DMS114 treated with DMSO at 0.1 percent for 48 hours (cell line): Measurements from ENCODE around the gene KCNN4.

Experiments
- DNase-seq: peaks from one replicate; lab custom pipeline; 2025; ENCODE audit not compliant: unreplicated experiment; lab: John Stamatoyannopoulos, UW

The KCNN4 gene

DNA sequence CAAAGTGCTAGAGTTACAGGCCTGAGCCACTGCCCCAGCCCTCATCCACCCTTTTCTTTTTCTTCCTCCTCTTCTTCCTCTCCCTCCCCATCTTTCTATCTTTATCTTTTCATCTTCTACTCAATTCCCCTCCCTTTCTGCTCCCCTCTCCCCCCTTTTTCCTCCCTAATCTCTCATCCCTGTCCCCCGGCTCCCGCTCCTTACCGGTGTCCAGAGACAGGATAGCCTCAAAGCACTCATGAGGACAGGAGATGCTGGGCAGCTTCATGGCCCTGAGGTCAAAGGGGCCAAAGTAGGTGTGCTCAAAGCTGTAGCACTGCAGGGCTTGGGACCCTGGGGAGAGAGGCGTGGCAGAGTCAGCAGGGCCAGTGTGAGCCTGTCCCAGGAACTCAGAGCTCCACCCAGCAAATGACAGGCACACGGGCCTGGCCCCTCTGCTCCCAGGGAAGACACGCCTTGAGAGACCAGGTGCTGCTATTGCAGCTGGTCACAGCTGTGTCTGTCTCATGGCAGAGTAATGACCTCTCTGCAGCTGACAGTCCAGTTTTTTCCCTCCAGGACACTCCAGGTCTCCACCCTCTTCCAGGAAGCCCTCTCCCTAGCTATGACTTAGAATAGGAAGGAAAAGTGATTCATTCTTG is 18.8 kb upstream of the KCNN4 start:
- DNase-seq: no peak

DNA sequence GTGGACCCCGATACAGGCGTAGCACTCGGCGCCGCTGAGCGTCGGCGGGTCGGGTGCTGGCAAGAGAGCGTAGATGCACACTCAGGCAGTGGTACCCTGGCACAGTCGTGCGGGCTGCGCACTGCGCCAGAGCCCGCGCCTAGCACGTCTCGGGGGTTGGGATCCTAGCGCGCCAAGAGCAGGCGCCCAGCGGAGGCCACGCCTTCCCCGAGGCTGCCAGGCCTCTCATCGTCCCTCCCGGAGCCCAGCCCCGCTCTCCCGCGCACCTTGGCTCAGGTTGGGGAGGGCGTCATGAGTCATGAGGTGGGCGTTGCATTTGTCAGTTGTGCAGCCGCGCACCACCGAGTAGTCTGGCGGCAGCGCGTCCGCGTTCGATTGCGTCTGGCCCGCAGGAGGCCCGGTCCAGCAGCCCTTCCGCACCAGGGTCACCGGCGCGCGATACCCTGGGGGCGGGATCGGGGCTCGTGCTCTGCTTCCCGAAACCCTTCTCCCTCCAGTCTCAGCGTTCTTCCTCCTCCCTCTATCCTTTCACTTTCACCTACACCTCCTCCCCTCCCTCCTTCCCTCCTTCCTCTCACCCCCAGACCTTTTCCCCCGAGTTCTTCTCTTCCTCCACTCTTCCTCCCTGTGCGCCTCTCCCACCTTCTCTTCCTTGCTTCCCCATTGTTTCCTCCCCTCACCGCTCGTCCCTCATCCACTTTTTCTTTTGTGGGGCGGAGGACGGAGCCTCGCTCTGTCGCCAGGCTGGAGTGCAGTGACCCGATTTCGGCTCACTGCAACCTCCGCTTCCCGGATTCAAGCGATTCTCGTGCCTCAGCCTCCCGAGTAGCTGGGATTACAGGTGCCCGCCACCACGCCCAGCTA is 18.0 kb upstream of the KCNN4 start:
- DNase-seq: no peak

DNA sequence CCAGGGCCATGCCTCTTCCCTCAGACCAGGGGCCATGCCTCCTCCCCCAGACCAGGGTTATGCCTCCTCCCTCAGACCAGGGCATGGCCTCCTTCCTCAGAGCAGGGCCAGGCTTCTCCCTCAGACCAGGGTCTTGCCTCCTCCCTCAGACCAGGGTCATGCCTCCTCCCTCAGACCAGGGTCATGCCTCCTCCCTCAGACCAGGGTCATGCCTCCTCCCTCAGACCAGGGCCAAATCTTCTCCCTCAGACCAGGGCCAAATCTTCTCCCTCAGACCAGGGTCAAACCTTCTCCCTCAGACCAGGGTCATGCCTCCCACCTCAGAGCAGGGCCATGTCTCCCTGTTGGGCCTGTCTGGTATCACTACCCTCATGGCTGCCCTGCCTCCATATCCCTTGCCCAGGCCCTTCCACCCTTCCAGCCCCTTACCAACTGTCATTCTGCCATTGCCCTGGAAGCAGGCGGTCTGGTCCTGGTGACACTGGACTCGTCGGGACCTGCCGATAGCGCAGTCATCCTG is 17.3 kb upstream of the KCNN4 start:
- no peak for DNase-seq

DNA sequence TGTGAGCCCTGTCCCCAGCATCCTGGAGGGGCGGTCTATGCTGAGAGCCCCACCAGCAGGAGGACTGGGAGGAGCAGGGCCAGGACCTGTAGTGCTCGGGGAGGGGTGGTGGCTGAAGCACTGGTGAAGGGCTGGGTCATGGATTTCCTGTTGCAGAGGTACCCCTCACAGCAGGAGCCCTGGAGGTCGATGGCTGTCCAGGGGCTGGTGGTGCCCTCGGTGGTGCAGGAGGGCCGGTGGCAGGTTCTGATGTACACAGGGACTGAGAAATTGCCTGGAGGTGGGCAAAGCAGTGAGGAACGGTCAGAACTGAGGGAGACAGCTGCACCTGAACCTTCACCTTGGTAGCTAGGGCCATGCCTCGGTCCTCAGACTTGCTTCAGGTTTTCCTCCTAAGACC is 16.8 kb upstream of the KCNN4 start:
- DNase-seq: no peak

DNA sequence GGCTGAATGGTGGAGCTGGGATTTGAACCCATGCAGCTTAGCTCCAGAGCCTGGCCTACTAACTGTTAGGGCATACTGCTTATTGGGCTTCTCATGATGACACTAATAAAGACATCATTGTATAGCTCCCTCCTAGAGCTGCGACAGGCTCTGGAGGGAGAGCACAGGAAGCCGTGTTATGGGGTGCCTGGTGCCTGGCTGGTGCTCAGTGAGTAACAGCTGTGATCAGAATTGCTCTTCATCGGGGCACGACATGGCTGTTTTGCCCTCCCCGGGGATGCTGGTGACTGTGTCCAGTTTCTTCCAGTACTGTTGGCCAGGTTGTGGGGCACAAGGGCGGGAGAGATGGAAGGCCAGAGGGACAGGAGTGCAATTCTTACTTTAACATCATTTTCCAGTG is 16.3 kb upstream of the KCNN4 start:
- DNase-seq: no peak

DNA sequence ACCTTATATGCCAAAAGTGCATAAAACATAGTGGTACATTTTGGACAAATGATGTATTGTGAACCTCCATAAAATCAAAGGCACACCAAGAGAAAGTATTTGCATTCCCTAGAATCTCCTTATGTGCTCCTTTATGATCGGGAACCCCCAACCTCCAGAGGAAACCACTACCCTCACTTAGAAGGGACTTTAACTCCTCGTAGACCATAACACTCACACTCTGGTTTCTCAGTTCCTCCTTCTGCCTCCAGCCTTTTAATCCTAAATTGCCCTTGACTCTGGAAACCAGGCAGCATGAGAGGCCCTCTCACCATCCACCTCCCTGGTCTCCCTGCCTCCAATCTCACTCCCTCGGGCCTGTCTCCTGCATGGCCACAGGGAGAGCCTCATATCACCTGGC is 9.8 kb upstream of the KCNN4 start:
- DNase-seq: no peak

DNA sequence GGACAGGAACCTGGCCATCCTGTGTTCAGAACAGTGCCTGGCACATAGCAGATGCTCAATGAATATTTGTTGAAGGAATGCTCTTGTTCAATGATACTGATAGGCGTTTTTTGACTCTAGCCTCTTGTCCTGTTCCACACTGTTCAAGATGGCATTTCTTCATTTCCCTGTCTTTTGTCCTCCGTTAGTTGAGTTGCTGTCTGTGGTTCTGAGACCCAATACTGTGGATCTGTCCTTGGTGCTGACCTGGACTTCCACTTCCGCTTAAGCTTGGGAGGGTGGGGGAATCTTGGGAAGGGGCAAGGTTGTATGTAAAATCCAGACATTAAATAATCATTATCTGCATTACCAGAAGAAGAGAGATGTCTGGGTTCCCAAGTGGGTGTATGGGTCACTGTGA is 8.3 kb upstream of the KCNN4 start:
- no peak for DNase-seq

DNA sequence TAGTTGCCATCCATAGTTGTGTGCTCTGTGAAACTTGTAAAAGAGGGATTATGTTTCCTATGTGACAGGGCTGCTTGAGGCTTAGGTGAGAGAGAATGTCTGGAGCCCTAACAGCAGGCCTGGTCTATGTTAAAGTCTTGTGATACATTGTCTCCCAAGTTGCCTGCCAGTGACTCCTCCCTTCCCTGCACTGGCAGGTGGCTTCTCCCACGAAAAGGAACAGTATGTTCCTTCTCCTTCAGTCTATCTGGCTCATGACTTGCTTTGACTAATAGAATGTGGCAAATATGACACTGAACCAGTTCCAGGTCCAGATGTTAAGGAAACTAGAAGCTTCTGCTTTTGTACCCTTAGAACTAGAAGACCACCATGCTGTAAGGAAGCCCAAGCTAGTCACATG is 5.9 kb upstream of the KCNN4 start:
- DNase-seq: no peak

DNA sequence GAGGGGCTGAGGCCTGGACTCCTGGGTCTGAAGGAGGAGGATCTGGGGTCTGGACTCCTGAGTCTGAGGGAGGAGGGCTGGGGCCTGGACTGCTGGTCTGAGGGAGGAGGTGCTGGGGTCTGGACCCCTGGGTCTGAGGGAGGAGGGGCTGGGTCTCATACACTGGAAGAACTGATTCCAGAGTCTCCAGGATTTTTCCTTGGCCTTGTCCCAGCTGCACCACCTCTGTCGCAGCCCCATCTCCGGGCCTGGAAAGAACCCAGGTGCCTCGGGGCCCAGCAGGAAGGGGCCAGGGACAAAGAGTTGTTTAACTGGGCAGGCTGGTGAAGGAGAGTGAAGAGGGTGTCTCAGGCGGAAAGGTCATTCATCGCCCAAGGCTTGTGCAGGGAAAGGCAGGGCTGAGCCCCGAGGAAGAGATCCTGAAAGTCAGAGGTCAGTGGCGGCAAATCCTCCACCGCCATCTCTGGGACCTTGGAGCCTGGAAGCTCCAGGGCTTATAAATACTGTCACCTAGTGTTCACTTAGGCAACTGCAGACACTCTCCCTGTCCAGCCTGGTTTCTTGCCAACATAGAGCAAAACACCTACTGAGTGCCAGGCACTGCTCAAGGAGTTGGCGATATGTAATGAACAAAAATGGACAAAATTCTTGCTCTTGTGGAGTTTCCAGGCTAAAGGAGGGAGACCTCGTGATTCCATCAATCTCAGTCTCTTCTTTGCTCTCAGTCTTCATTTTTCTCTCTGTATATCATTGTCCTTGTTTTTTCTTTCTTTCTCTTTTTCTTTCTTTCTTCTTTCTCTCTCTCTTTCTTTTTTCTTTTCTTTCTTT is 4.4 kb upstream of the KCNN4 start:
- peak; percentile 53 for DNase-seq

DNA sequence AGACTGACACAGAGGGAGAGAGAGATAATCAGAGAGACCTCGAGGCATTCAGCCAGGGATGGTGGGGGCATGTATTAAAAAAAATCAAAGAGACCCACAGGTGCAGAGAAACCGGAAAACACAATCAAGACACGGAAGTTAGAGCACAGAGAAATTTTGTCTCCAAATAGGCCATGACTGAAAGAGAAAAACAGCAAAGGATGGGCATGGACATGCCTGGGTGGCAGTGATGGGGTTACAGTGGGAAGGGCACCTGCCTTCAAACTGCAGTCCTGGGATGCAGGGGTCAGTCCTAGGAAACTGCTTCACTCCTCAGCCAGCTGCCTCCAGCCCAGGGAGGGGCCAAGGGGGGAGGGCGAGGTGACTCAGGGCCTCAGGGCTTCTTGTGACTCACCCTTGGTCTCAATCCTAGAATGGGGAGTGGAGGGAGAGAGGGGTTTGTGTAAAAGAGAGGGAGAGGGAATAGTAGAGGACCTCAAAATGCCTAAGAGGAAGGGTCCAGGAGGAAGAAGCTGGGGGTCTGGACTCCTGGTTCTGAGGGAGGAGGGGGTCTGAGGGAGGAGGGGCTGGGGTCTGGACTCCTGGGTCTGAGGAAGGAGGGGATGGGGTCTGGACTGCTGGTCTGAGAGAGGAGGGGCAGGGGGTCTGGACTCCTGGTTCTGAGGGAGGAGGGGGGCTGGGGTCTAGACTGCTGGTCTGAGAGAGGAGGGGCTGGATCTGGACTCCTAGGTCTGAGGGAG is 3.6 kb upstream of the KCNN4 start:
- DNase-seq: no peak

DNA sequence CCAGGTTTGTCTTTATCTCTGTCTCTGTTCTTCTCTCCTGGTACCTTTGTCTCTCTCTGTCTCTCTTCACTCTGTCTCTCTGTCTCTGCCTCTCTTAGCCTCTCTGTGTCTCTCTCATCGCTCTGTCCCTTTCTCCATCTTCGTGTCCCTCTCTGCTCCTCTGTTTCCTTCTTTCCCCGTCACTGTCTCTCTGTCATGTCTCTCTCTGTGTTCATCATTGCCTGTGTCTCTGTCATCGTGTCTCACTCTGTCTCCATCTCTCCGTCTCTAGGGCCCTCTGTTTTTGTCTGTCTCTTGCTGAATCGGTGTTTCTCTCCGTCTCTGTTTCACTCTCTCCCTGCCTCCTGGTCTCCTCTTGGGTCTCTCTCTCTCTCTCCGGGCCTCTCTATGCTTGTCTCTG is 2.9 kb upstream of the KCNN4 start:
- DNase-seq: no peak

DNA sequence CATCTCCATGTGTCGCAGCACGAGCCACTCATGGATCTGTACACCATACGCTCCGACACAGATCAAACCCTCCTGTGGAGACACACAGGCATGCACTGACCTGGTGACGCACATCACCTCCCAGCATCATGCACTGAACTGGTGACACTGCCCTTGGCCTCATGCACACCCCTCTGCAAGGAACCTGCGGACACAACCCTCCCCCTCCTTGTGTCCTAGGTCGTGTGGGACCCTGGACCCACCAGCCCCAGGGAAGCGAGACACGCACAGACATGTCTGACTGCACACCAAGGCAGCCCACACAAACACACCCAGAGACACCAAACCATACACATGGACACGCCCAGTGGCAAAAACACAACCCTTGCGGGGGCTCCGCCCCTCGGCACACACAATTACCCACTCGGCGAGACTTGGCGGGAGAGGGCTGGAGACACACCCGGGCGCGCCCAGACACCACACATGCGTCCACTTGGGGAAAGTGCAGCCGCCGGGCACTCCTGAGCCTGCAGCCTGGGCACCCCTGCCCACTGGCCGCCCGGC is 2.0 kb upstream of the KCNN4 start:
- DNase-seq: no peak

DNA sequence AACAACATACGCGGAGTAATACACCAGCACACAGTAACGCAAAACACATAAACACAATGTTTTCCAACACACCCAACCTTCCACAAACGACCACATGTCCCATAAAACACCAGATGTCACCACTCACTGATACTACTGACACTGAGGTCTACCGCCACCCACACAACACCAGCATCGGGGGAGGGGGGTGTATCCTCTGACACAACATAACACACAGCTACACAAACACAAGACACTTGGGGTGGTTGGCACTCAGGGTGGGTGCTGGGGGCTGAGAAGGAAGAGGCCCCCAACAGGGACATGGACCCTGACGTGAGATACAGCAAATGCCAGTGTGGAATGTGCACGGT is 1.5 kb upstream of the KCNN4 start:
- no peak for DNase-seq

DNA sequence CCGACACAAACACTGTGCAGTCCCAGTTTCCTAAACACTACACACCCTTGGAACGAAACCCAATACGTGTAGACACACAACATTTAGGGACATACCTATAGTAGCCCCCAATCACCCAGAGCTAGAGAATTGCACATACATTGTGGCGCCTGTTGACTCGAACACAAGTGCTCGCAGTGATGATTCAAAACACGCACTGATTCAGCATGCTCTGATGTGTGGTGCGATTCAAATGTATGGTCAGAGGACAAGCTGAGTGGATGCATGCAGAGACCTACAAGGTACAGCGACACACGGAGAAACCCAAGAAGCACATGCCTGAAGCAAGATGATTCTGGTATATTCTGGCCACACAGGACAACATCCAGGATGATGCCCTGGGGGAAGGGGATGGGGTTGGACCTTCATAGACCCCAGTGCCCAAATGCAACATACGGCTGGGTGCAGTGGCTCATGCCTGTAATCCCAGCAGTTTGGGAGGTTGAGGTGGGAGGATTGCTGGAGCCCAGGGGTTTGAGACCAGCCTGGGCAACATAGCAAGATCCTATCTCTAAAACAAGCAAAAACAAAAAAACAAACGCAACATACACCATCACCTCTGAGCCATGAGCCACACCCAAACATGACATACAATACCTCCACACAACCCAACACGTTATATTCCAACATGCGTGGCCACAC is 997 bp upstream of the KCNN4 start:
- DNase-seq: no peak

DNA sequence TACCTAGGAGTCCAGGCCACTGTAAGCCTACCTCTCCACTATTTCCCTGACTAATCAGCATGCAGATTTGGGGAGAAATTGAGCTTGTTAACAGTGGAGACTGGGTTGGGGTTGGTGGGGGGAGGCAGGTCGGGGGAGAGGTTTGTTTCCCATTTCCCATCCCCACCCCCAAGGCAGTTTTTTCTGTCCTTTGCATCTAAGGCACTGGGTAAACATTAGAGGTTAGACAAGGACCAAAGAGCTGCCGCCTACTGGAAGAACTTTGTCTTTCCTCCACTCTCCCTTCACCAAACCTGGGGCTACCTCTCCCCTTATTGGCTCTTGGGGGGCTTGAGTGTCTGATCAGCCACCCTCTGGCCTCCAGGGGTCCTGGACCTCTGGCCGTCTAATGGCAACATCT is 953 bp downstream of the KCNN4 start:
- no peak for DNase-seq

DNA sequence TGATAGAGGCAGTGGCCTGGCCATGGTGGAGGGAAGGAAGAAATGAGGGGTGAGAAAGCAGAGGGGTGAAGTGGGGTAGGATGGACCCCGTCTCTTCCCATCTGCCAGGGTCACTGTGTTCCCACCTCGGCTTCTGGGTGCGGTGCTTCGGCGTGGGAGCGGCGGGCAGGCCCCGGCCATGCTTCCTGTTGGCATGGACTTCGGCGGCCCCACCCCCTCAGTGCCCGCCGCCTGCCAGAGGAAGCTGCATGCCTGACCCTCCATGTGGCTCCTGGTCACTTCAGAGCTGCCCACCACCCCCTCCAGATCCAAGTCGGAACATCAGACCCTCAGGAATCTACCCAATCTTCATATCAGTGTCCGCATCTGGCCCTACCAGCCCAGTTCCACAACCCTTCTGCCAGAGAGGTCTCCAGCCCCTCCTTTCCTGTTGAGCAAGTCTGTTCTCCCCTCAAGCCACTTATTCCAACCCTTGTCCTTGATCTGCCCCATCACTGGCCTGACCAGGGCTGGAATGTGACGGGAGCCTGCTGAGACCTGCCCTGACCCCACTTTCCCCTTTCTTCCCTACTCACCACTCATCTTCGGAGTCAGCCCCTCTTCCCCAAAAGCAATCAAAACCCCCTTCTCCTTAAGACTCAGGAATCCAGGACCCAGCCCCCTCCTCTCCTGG is 1.5 kb downstream of the KCNN4 start:
- DNase-seq: no peak

DNA sequence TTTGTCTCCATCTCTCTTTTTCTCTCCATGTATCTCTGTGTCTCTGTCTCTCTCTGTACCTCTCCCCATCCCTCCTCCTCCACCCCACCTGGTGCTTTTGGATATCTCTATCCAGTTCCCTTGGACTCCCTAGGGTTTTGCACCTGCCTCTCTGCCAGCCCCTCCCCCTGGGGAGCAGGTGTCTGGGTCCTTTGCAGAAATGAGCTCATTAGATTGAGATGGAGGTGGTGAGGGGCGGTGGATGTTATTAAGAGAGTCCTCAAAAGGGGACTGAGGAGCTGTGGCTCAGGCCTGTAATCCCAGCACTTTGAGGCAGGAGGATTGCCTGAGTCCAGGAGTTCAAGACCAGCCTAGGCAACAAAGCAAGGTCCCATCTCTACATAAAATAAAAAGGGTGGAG is 2.1 kb downstream of the KCNN4 start:
- DNase-seq: no peak

DNA sequence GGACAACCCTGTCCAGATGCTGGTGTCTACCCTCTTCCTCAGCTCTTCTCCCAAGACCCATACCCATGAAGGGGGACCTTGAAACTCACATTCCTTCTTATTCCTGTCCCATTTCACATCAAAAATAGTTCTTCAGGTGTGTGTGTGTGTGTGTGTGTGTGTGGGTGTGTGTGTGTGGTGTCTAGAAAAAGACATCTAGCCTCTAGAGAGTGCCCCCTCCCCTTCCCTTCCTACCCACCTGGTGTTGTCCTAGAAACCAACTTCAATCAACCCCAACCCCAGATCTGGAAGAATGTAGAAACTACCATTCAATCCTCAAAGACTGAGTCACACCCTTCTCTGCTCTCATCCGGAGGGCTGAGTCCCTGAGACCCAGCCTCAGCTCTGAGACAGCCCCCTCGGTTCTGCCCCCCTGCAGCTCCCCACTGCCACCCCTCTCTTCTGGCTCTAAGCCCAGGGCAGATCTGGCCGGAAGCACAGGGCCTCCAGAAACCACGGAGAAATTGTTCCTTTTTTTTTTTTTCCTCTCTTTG is 3.5 kb downstream of the KCNN4 start:
- DNase-seq: no peak

DNA sequence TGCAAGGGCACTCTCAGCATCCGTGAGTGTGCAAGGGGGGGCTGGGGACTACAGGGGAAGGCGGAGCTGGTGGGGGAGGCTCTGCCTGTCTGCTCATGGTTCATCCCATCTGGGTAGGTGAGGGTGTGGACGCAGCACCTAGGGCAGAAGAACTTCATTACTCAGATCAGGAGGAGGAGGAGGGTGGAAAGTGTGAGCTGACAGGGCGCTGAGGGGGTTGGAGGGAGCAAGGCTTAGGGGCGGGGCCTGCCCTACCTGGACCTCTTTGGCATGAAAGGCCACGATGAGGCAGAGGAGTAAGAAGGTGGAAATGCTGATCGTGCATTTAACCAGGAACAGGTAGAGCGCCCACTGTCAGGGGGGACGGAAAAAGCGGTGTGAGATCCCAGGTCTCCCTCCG is 4.5 kb downstream of the KCNN4 start:
- DNase-seq: no peak
